ENCODE data around the gene AGPAT4. TPM values are rescaled to one million over a fixed set of nuclear protein-coding genes. Genes with fewer than 3 reads are reported as not detected.

Gene AGPAT4
- total RNA-seq, 1 experiment from 2014 or later = 15.5 TPM

DNA sequence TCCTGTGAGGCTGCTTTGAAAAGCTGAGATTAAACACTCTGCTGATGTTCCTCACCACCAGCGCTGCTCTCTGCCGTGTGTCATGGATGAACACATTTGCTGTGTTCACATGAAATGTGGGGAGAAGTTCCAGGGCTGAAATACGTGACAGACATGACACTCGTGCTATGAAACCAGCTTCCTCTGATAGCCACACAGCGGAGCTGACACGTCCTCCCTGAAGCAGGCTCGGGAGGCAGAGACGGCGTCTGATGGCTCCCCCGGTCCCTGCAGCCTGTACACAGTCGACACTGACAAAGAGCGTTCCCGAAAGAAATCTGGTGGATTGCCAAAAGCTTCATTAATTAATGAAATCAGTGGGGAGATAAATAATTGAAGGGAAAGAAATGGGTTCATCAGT, 17.5 kb downstream of the AGPAT4 start:
- no peaks in the 10 kb centered on the region for H3K9me3 ChIP-seq (ENCODE audit: control insufficient read depth in 1 of 2, insufficient read depth in 1 of 2, low read depth in 1 of 2, low read length in 2 of 2)
- H3K27me3 ChIP-seq (ENCODE audit: insufficient read depth, low read length) = no peaks in the 10 kb centered on the region
- ATAC-seq (no peak), DNase-seq (ENCODE audit: low read depth, low spot score) (no peak)
- H3K4me3 ChIP-seq (replicated peaks in 1 of 2; ENCODE audit: low read depth in 1 of 2, low read length in 2 of 2) = no peak overlapping the region
- ChIA-PET RAD21 (ENCODE audit: low non-redundant PET in 1 of 2, low total read pairs in 2 of 2, uncharacterized antibody in 2 of 2, unreplicated experiment in 2 of 2) (no interaction called here), CTCF (no interaction called here), POLR2A (no interaction called here)
- H3K9me2 ChIP-seq (ENCODE audit: insufficient read depth) = no peaks in the 10 kb centered on the region
- TF ChIP-seq ZNF274 (IDR thresholded peaks at IDR 0.05; ENCODE audit: low read depth, low read length) (no peak), CBX3 (IDR thresholded peaks at IDR 0.05; ENCODE audit: low read depth) (no peak), TCF7L2 (IDR thresholded peaks at IDR 0.05; ENCODE audit: borderline replicate concordance, extremely low read depth, insufficient read depth, insufficient read length) (no peak), EZH2phosphoT487 (IDR thresholded peaks at IDR 0.05; ENCODE audit: borderline replicate concordance) (no peak), ELF1 (IDR thresholded peaks at IDR 0.05; ENCODE audit: borderline replicate concordance, low read depth) (no peak), SP1 (IDR thresholded peaks at IDR 0.05; ENCODE audit: low read depth) (no peak)
- TF ChIP-seq, protein P1, sequence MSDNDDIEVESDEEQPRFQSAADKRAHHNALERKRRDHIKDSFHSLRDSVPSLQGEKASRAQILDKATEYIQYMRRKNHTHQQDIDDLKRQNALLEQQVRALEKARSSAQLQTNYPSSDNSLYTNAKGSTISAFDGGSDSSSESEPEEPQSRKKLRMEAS (IDR thresholded peaks at IDR 0.05) = no peak
- no peaks in the 10 kb centered on the region for H3K79me2 ChIP-seq (ENCODE audit: insufficient read depth, low read length)
- H3K4me1 ChIP-seq (ENCODE audit: control insufficient read depth in 1 of 2, insufficient read depth in 2 of 2, low read length in 2 of 2) = peaks cover 0 to 5% of the 10 kb centered on the region in 2 experiments; a peak in 1 of 4 replicates
- no TSS peak for BruUV-seq (replicated peaks)
- H4K20me1 ChIP-seq (ENCODE audit: insufficient read depth) = no peaks in the 10 kb centered on the region
- H3K9ac ChIP-seq (ENCODE audit: low read length) = no peak overlapping the region
- H3K4me2 ChIP-seq (ENCODE audit: low read length) = no peak overlapping the region
- intact Hi-C loops (cut with micrococcal nuclease) = no loop called here
- no peak overlapping the region for H2AFZ ChIP-seq (ENCODE audit: low read depth, low read length, poor library complexity, severe bottlenecking)
- H3K36me3 ChIP-seq (ENCODE audit: control insufficient read depth in 1 of 2, insufficient read depth in 2 of 2, low read length in 2 of 2) = no peaks in the 10 kb centered on the region
- no peak overlapping the region for H3K27ac ChIP-seq (ENCODE audit: low read depth, low read length)

DNA sequence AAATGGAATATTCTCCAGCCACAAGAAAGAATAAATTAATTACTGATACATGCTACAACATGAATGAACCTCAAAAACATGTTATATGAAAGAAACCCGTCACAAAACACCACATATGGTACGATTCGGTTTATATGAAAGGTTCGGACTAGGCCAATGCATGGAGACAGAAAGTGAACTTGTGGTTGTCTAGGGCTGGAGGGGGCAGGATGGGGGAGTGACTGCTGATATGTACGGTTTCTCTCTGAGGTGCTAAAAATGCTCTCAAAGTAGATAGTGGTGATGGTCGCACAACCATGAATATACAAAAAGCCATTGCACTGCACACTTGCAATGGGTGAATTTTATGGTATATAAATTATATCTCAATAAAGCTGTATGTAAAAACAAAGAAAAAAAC, 18.3 kb downstream of the AGPAT4 start:
- TF ChIP-seq, protein P2, sequence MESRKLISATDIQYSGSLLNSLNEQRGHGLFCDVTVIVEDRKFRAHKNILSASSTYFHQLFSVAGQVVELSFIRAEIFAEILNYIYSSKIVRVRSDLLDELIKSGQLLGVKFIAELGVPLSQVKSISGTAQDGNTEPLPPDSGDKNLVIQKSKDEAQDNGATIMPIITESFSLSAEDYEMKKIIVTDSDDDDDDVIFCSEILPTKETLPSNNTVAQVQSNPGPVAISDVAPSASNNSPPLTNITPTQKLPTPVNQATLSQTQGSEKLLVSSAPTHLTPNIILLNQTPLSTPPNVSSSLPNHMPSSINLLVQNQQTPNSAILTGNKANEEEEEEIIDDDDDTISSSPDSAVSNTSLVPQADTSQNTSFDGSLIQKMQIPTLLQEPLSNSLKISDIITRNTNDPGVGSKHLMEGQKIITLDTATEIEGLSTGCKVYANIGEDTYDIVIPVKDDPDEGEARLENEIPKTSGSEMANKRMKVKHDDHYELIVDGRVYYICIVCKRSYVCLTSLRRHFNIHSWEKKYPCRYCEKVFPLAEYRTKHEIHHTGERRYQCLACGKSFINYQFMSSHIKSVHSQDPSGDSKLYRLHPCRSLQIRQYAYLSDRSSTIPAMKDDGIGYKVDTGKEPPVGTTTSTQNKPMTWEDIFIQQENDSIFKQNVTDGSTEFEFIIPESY (IDR thresholded peaks at IDR 0.05; ENCODE audit: extremely low read depth, insufficient replicate concordance, low read length) = no peak
- TF ChIP-seq SRF (IDR thresholded peaks at IDR 0.05; ENCODE audit: low read depth) (no peak), EGR1 (IDR thresholded peaks at IDR 0.05; ENCODE audit: low read depth) (no peak), CEBPB (IDR thresholded peaks at IDR 0.05; ENCODE audit: low read depth) (no peak), YY1 (IDR thresholded peaks at IDR 0.05; ENCODE audit: extremely low read depth, insufficient replicate concordance, low read depth, low read length) (no peak), CBX3 (IDR thresholded peaks at IDR 0.05; ENCODE audit: low read depth) (no peak), EZH2 (IDR thresholded peaks at IDR 0.05) (no peak), ELF1 (IDR thresholded peaks at IDR 0.05; ENCODE audit: borderline replicate concordance, low read depth) (no peak), POLR2A (IDR thresholded peaks at IDR 0.05; ENCODE audit: borderline replicate concordance, extremely low read depth, insufficient read depth, insufficient read length) (no peak), ZNF274 (IDR thresholded peaks at IDR 0.05; ENCODE audit: low read depth, low read length) (no peak), SP1 (IDR thresholded peaks at IDR 0.05; ENCODE audit: low read depth) (no peak)
- ChIA-PET POLR2A (no interaction called here), CTCF (no interaction called here)

More for the DNA sequence above, 18.3 kb downstream of the AGPAT4 start:
- H3K4me2 ChIP-seq (ENCODE audit: low read length) = no peak overlapping the region
- no peak overlapping the region for H3K9ac ChIP-seq (ENCODE audit: low read length)
- no peaks in the 10 kb centered on the region for H3K36me3 ChIP-seq (ENCODE audit: control insufficient read depth in 1 of 2, insufficient read depth in 2 of 2, low read length in 2 of 2)
- H3K27ac ChIP-seq (ENCODE audit: low read depth, low read length) = no peak overlapping the region
- intact Hi-C loops (cut with micrococcal nuclease) = no loop called here
- no peaks in the 10 kb centered on the region for H3K9me3 ChIP-seq (ENCODE audit: control insufficient read depth in 1 of 2, insufficient read depth in 1 of 2, low read depth in 1 of 2, low read length in 2 of 2)
- RAD21 ChIA-PET (ENCODE audit: low non-redundant PET in 1 of 2, low total read pairs in 2 of 2, uncharacterized antibody in 2 of 2, unreplicated experiment in 2 of 2) = no interaction called here
- no TSS peak for BruUV-seq (replicated peaks)
- H4K20me1 ChIP-seq (ENCODE audit: insufficient read depth) = no peaks in the 10 kb centered on the region
- no peaks in the 10 kb centered on the region for H3K9me2 ChIP-seq (ENCODE audit: insufficient read depth)
- H3K79me2 ChIP-seq (ENCODE audit: insufficient read depth, low read length) = no peaks in the 10 kb centered on the region
- H3K4me1 ChIP-seq (ENCODE audit: control insufficient read depth in 1 of 2, insufficient read depth in 2 of 2, low read length in 2 of 2) = no peaks in the 10 kb centered on the region; a peak in 1 of 4 replicates
- H3K4me3 ChIP-seq (replicated peaks in 1 of 2; ENCODE audit: low read depth in 1 of 2, low read length in 2 of 2) = no peak overlapping the region
- no peak for DNase-seq (ENCODE audit: low read depth, low spot score)
- no peak for ATAC-seq
- H3K27me3 ChIP-seq (ENCODE audit: insufficient read depth, low read length) = no peaks in the 10 kb centered on the region
- no peak overlapping the region for H2AFZ ChIP-seq (ENCODE audit: low read depth, low read length, poor library complexity, severe bottlenecking)

All from HCT116 (cell line).